Fibroblast of skin of left biceps (primary cell): ENCODE measurements around the gene NOTCH1.
"Not testable (repeated sequence)": the region's sequence is repeated elsewhere in the genome, so short reads cannot be mapped to it uniquely, and the experiment has no call there.

Source experiments
- DNase-seq, 2 experiments: peaks; one replicate each; pipeline ENCODE4 v3.0.0-alpha.2; 2013; ENCODE audit warnings: low read depth in 2 of 2

The NOTCH1 gene

DNA sequence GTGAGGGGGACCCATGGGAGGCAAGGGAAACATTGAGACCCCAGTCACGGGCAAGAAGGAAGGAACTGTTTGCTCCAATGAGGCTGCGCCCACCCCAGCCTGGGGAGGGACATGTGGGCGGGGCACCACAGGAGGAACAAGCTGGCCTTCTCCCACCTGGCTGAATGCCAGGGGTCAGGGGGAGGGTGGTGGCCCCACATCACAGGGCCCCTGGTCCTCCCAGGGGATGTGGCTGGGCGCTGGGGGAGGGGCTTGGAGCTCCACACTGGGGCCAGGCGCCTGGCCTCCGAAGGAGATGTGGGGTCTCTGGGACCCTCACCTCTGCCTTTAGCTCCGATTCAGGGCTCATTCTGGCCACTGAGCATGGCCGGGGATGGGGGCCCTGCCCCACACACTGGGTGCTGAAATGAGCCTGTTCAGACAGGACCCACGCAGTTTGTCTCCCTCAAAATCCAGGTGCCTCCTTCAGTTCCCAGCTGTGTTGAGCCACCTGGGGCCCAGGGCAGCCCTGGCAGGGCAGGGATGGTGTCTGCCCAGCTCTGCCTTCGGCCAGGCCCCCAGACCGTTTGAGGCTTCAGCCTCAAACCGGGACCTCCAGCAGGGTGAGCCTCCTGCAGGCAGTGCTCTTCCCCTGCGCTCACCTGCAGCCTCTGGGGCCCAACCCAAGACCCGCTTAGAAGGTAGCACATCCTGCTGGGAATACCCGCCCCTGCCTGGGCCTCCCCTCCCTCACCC, 33.2 kb upstream of the NOTCH1 start:
- DNase-seq, result no peak

DNA sequence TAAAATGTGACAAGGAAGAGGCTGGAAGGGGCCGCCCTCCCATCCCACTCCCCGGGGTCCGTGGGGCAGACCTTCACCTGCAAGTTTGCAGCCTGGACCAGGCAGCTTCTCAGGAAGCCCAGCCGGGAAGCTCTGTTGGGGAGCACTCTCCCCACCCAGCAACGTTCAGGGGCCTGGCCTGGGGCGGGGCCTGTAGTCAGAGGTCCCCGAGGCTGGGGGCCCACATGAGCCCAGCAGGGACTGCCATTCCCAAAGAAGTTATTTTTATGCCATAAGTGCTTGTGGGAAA, 32.7 kb upstream of the NOTCH1 start:
- DNase-seq, result no peak

DNA sequence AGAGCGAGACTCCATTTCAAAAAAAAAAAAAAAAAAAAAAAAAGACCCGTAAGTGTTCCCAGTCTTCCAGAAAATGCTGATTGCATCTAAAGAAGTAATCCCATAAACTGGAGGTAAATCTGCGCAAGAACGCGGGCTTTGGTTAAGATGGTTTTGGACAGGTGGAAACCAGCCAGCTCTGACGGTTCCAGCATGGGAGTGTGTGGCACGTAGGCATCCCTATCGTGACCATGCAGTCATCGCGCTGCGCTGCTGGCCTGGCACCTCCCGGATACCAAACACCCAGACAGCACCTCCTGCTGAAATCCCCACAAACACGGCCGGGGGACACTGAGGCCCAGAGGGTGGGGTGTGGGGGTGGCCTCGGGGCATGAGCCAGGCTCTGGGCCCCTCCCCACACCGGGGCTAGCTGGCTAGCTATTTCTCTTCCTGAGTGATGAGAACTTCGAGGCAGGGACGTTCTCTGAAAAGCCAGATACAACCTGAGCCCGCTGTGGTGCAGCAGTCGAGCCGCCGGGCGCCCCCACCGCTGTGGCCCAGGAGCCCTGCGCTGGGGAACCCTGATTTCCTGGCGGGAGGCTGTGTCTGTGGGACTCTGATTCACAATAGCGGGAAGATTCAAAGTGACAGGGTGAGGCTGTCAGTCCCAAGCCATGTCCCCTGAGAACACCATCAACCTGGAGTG, 32.2 kb upstream of the NOTCH1 start:
- DNase-seq, result no peak

DNA sequence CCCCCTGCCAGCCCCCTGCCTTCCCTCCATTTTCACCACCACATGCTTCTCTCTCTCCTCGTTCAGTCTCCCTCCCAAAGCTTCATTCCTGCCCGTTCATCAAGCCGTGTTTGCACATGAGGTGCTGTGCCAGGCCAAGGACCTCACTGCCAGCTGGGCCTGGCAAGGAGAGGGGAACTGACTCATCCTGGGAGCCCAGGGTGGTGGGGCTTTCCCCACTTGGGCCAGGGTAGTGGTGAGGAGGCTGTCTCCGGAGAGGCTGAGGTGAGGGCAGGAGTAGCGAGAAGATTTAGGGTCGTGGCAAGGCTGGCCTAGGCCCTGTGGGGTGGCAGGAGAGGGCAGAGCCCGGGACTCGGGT, 30.4 kb upstream of the NOTCH1 start:
- no peak for DNase-seq

DNA sequence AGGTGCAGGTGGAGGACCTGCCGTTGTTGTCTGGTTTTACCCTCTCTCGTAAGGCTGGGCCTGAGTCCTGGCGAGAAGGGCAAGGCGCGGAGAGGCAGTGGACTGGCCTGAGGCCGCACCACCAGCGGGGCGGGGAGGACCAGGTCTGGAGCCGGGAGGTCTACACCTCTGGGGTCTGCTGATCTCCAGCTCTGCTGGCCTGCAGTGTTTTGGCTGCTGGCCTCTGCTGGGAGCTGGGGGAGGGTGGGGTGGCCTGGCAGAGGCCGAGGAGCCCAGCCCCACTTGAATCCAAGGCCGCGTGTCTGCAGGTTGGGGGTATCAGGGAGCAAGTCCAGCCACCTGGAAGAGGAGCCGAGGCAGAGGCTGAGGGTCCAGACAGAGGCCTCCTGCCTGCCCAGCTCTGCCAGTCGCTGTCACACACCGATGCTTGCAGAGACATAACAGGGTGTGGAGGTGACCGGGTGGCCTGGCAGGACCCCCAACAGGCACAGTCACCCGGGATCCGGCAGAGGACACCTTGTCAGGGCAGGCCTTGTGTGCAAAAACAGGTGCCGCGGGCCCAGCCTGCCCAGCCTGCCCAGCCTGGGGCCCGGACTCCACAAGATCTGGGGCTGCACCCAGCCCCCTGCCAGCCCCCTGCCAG, 29.9 kb upstream of the NOTCH1 start:
- DNase-seq, result no peak

DNA sequence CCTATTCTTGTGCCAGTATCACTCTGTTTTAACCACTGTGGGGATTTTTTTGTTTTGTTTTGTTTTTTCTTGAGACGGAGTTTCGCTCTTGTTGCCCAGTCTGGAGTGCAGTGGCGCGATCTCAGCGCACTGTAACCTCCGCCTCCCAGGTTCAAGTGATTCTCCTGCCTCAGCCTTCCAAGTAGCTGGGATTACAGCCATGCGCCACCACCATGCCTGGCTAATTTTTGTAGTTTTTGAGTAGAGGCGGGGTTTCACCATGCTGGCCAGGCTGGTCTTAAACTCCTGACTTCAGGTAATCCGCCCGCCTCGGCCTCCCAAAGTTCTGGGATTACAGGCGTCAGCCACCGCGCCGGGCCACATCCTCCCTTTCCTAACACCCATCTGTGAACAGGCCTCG, 28.8 kb upstream of the NOTCH1 start:
- not testable (repeated sequence) for DNase-seq

DNA sequence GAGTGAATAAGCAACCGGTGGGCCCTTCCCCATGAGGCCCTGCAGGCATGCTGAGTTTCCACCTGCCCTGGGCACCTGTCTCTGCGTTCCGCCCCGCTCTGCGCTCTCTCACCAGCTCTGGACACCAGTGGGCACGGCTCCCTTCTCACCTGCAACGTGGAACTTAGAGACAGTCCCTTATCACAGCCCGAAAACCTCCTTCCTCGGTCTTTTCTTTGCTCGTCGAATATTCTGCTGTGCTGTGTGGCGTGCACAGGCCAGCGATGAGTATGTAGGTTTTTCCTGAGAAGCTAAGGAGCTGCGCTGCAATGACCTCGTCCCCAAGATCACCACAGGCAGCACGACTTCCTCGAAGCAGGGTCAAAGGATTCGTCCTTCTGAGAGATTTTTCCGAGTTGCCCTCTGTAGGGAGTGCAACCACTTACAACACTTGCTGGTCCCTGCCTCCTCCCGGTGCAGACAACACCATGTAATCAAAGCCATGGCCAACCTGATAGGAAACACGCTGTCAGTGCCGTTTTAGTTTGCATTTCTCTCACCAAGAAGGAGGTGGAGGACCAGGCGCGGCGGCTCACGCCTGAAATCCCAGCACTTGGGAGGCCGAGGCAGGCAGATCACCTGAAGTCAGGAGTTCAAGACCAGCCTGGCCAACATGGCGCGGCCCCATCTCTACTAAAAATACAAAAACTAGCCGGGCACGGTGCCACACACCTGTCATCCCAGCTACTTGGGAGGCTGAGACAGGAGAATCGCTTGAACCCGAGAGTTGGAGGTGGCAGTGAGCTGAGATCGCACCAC, 27.2 kb upstream of the NOTCH1 start:
- DNase-seq, result no peak

DNA sequence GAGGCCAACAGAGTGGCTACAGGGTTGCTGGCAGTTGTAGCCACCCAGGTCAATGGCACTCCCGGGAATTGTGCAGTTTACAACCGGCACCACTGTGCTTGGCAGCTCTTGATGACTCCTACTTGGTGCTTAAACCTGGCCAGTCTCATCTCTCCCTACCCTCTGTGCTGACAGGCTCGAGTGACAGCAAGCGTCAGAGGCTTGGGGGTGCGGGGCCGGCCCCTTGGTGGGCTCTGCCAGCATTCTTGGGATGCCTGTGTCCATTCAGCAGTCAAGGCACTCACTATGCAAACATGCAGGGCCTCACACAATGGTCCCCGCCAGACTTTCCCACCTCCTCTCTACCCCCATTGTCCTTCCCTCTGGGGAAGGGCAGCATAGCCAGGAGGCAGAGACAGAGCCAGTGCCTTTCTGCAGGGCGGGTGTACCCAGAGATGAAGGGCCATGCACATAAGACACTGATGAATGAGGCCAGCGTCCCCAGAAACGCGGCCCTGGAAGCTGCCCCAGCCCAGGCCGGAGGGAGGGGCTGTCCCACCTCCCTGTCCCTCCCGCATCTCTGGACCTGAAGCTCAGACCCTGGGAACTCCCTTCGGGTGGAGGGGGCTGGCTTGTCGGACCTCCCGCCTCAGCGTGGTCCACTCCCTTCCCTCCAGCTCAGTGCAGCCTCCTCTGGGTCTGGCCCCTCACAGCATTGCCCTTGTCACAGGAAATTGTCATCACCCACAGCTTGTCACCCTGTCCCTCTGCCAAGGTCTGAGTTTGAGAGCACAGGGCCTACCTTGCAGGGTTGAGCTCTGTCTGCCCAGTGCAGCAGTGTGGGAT, 26.4 kb upstream of the NOTCH1 start:
- DNase-seq, result peak; percentile 44 to 53

DNA sequence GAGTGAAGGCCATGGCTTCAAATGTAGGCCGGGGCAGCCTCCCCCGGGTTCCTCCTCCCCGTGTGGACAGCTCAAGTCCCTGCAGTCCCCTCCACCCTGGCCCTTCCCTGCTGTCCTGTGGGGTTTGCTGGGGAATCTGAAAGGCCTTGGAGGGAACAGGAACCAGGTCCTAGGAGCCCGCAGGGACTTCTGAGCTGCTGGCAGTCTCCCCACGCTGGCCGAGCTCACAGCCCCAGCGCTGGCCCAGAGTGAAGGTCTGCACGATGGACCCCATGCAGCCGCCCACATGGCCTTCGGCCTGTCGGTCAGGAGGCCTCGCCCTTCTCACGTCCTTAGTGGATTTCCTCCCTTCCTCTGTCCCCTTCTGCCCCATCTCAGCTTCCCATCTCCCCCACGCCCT, 25.7 kb upstream of the NOTCH1 start:
- DNase-seq, result no peak

DNA sequence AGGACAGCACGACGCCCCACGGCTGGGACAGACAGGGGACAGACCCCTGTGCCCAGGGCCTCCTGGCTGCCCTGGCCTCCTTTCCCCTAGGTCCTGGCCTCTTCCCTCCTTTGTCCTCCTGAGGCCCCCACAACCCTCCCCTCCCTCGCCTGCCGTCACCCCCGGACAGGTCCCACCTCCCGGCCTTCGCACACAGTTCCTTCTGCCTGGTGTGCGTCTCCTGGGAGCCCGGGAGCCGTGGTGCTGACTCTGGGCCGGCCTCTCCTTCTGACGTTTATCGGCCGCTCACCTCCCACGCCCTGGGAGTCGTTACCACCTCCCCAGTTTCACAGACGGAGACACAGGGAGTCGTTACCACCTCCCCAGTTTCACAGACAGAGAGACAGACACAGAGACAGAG, 25.1 kb upstream of the NOTCH1 start:
- DNase-seq, result no peak

DNA sequence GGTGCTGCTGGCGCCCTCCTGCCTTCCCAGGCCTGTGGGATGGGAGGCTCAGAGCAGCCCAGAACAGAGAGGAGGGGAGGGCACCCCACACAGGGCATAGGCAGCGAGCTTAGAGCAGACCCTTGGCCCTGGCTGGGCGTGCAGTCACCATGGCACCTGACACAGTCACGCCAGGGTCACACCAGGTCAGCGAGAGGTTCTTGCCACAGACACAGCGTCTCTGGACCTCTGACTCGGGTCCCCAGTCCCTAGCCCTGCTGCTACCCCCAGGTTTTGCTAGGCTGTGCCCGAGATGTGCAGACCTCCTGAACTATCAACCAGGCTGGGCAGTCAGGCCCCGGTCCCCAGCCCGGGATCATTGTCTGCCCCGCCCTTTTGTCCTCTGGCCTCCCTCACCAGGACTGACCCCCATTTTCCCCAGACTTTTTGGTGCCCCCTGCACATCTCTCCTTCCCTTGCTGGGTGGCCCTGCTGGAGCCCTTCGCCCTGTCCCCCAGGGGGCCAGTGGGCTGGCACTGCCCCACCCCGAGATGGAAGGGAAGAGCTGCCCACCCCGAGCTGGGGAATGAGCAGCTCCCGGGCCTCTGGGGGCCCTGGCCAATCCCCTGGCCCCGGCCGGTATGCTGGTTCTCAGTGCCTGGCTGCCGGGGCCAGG, 24.5 kb upstream of the NOTCH1 start:
- no peak for DNase-seq

DNA sequence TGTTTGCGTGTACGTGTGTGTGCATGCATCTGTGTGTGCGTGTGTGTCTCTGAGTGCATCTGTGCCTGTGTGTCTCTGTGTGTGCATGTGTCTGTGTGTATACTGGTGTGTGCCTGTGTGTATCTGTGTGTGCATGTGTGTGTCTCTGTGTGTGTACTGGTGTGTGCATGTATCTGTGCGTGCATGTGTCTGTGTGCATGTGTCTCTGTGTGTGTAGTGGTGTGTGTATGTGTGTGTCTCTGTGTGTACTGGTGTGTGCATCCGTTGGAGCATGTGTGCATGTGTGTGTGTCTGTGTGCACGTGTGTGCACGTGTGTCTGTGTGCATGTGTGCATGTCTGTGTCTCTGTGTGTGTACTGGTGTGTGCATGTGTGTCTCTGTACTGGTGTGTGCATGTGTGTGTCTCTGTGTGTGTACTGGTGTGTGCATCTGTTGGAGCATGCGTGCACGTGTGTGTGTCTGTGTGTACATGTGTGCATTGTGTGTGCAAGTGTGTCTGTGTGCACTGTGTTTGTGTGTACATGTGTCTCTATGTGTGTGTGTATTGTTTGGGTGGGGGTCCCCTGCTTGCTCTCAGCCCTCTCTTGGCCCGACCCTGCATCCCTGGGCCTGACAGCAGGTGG, 23.8 kb upstream of the NOTCH1 start:
- no peak for DNase-seq

DNA sequence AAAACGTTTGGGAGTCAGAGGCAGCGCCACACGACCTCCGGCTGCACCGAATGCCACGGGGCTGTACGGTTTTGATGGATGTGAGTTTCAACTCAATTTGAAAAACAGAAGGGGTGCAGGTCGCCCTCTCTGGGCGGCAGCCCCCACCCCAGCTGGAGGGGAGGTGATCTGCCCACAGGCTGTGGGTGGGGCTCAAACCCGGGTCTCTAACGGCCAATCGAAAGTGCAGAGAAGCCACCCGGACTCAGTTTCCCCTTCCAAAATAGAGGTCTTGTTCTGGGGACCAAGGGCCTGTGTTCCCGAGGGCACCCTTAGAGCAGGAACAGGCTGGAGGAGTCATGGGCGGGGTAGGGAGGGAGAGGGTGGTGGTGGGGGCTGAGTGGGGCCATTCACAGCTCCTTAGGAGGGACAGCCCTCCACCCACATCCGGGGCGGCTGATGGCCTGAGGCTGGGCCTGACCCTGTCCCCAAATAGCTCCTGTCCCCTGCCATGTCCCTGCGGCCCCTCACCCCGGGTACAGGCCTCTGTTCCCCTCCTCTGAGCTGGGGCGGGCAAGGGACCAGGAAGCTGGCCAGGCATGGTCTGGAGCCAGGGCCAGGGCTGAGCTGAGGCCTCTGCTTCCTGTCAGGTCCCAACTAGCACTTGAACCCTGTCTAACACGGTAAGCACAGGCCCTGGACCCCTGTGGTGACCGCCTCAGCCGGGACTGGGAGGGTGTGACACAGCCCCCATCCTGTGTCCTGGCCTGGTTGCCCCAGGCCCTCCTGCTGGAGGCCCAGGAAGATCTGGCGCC, 22.6 kb upstream of the NOTCH1 start:
- no peak for DNase-seq

DNA sequence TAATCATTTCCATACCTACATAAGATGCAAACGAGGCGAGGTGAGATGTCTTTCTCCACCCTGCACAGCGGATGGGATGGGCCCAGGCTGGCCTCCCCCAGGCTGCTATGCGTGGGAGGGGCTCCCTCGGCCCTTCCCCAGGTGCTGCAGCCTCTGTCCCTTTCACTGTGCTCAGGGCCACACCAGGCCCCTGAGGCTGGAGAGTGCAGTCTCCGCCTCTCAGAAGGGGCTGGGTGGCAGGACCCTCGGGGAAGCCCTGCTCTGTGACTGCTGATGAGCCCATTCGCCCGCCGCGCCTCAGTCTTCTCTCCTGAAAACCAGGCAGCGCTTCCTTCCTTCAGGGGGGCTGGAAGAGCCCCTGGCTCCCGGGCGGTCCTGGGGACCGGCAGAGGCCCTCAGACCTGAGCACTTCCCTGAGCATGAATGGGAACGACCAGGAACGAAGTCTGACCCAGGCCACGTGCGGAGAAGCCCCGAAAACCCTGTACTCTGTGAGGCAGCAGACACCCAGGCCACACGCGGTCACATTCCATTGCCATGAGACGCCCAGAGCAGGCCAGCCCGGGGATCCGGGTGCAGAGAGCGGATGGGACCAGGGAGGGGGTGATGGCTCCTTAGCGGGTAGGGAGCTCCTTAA, 21.9 kb upstream of the NOTCH1 start:
- DNase-seq, result peak; percentile 68 to 70

DNA sequence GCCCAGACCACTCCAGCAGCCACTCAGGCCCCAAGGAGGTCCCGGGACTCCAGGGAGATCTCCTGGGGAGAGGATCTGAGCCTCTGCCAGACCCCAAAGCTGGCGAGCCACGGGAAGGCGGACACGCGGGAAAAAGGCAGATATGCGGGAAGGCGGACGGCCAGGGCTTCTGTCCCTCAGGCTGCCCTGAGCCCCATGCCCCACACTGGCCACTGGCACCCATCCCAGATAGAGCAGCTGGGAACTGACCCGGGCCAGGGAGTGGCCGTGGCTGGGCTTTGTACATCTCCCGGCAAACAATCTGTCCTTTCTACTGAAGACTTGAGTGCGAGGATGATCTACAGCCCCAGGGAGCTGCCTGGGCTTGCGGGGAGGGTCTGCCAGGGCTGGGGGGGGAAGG, 21.1 kb upstream of the NOTCH1 start:
- no peak for DNase-seq

DNA sequence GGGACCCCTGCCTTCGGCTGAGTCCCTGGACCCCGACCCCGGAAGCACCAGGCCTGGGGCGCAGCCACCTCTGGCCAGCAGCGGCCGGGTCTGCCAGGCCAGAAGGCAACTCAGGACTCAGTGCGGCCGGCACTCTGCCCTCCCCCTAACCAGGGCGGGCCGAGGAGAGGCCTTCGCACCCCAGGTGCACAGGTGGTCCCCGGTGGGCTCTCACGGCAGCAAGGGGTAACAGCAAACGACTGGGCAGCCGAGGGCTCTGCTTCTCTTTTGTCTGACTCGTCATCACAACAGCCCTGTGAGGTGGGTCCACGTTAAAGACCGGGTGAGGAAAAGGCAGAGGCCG, 20.7 kb upstream of the NOTCH1 start:
- DNase-seq, result no peak

DNA sequence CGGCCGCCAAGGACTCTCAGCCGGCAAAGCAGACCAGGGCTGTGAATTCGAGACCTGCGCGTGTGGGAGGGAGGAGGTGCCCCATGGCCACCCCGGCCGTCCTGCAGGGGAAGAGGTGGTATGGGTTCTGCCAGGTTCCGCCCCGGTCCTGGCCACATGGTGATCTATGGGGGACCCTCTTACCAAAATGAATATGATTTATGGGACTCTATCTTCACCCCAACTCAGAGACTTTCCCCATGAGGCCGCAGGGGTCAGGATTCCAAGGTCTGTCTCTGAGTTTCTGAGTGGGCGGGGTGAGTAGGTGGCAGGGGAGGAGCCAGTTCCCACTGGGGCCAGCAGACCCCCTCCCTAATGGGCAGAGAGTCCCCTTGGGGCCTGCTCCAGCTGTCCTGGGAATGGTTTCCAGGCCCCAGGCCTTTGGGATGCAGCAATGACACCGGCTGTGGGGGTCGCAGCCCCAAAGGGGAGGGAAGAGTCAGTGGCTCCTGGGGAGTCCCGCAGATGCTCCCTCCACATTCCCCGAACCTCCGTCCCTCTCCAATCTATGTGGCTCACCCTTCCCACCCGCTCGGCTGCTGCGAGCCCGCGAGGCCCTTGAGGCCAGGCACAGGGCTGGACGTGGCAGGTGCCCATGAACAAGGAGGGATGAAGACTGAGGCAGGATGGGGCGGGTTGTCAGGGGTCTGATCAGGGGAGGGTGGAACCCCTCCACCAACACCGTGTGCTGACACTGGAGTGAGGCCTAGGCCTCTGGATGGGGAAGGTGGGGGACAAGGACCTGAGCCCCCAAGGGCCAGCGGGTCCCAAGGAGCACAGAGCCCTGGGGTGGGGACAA, 20.1 kb upstream of the NOTCH1 start:
- no peak for DNase-seq

DNA sequence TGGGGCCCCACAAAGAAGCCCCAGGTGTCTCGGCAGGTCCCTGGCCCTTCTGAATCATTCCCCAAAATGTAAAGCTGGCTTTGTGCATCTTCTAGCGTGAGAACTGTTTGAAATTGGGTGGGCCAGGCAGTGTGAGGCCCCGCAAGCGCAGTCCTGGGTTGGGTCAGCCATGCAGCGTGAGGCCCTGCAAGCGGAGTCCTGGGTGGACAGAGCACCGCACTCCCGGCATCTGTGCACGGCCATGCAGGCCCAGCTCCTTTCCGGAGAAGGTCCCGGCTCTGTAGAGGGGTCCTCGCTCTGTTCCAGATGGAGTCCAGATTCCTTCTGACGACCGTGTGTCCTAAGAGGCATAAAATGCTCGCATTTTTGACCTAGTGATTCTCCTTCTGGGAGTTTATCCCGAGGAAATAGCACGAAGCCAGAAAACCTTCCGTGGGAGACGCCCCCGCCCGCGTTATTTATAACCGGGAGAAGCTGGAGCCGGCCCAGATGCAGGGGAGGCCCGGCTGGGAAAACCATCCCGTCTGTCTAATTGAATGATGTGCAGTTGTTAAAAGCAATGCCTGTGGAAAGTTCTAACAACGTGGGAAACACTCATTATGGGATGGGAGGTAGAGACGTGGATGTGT, 19.4 kb upstream of the NOTCH1 start:
- DNase-seq, result no peak
